Measurements from ENCODE around the gene SLC1A7. TPM values are rescaled to one million over a fixed set of nuclear protein-coding genes. Genes with fewer than 3 reads are reported as not detected.

The SLC1A7 gene
- total RNA-seq, 2 donors from 2014 or later, result 1.7 to 2.5 TPM

- intact Hi-C loops (cut with DNase I), result no loop called here
- no peak for DNase-seq (ENCODE audit: low spot score)
These were observed 70.5 kb downstream of the SLC1A7 start for GRCh38 chr1:53071915-53072314.

- intact Hi-C loops (cut with DNase I), result no loop called here
These were observed 71.1 kb downstream of the SLC1A7 start for GRCh38 chr1:53071167-53071865.

GRCh38 chr1:53070621-53071020 is 71.8 kb downstream of the SLC1A7 start:
- intact Hi-C loops (cut with DNase I), result no loop called here
- peak; percentile 72 for DNase-seq (ENCODE audit: low spot score)

More at GRCh38 chr1:53071167-53071865, 71.1 kb downstream of the SLC1A7 start:
- DNase-seq (ENCODE audit: low spot score), result peak; percentile 78

- intact Hi-C loops (cut with DNase I), result loop anchor here (10.0 kb wide), 2 partner anchors 115 to 145 kb away; partner anchors contain the start of genes ECHDC2 (in 1 of the 2) and SCP2 (in 1 of the 2)
- peak; percentile 80 for DNase-seq (ENCODE audit: low spot score)
These were observed 72.6 kb downstream of the SLC1A7 start for GRCh38 chr1:53069663-53070327.

- DNase-seq (ENCODE audit: low spot score), result no peak
- intact Hi-C loops (cut with DNase I), result loop anchor here (10.0 kb wide), 2 partner anchors 116 to 144 kb away; partner anchors contain the start of genes ECHDC2 (in 1 of the 2) and SCP2 (in 1 of the 2)
These were observed 73.2 kb downstream of the SLC1A7 start for GRCh38 chr1:53069265-53069662.

- intact Hi-C loops (cut with DNase I), result loop anchor here (10.0 kb wide), 2 partner anchors 116 to 144 kb away; partner anchors contain the start of genes ECHDC2 (in 1 of the 2) and SCP2 (in 1 of the 2)
- no peak for DNase-seq (ENCODE audit: low spot score)
These were observed 73.9 kb downstream of the SLC1A7 start for GRCh38 chr1:53068314-53069099.

GRCh38 chr1:53067886-53068285 is 74.6 kb downstream of the SLC1A7 start:
- DNase-seq (ENCODE audit: low spot score), result no peak
- intact Hi-C loops (cut with DNase I), result loop anchor here (10.0 kb wide), 2 partner anchors 117 to 143 kb away; partner anchors contain the start of genes ECHDC2 (in 1 of the 2) and SCP2 (in 1 of the 2)

- intact Hi-C loops (cut with DNase I), result loop anchor here (10.0 kb wide), 2 partner anchors 118 to 142 kb away; partner anchors contain the start of genes ECHDC2 (in 1 of the 2) and SCP2 (in 1 of the 2)
- peak; percentile 78 for DNase-seq (ENCODE audit: low spot score)
These were observed 75.3 kb downstream of the SLC1A7 start for GRCh38 chr1:53066891-53067738.

- intact Hi-C loops (cut with DNase I), result loop anchor here (10.0 kb wide), 2 partner anchors 118 to 142 kb away; partner anchors contain the start of genes ECHDC2 (in 1 of the 2) and SCP2 (in 1 of the 2)
- DNase-seq (ENCODE audit: low spot score), result no peak
These were observed 76.0 kb downstream of the SLC1A7 start for GRCh38 chr1:53066488-53066887.

GRCh38 chr1:53065391-53065790 is 77.0 kb downstream of the SLC1A7 start:
- intact Hi-C loops (cut with DNase I), result loop anchor here (10.0 kb wide), 2 partner anchors 119 to 141 kb away; partner anchors contain the start of genes ECHDC2 (in 1 of the 2) and SCP2 (in 1 of the 2)
- peak; percentile 59 for DNase-seq (ENCODE audit: low spot score)

GRCh38 chr1:53063744-53064515 is 78.5 kb downstream of the SLC1A7 start:
- no peak for DNase-seq (ENCODE audit: low spot score)
- intact Hi-C loops (cut with DNase I), result loop anchor here (1.0 to 10.0 kb wide), 3 partner anchors 46 to 139 kb away; partner anchors contain the start of genes ECHDC2 (in 1 of the 2) and SCP2 (in 1 of the 2)

- intact Hi-C loops (cut with DNase I), result loop anchor here (1.0 to 10.0 kb wide), 3 partner anchors 47 to 138 kb away; partner anchors contain the start of genes ECHDC2 (in 1 of the 2) and SCP2 (in 1 of the 2)
- peak; percentile 81 for DNase-seq (ENCODE audit: low spot score)
These were observed 79.5 kb downstream of the SLC1A7 start for GRCh38 chr1:53062708-53063591.

GRCh38 chr1:53061859-53062707 is 80.4 kb downstream of the SLC1A7 start, which contains the start of gene PODN:
PODN (plus strand) TSS chr1:53062213; CDS start chr1:53069856, 7,643 bp downstream.
- intact Hi-C loops (cut with DNase I), result loop anchor here (10.0 kb wide), 2 partner anchors 123 to 137 kb away; partner anchors contain the start of genes ECHDC2 (in 1 of the 2) and SCP2 (in 1 of the 2)
- DNase-seq (ENCODE audit: low spot score), result peak; percentile 89

GRCh38 chr1:53061123-53061858 is 81.1 kb downstream of the SLC1A7 start:
- intact Hi-C loops (cut with DNase I), result loop anchor here (10.0 kb wide), 2 partner anchors 124 to 136 kb away; partner anchors contain the start of genes ECHDC2 (in 1 of the 2) and SCP2 (in 1 of the 2)
- DNase-seq (ENCODE audit: low spot score), result peak; percentile 90

All from posterior vena cava (tissue), 2 donors.